Body of pancreas (tissue), 4 donors: ENCODE results near the gene KIAA1671.

Experiments used
- CTCF ChIP-seq, 7 experiments: fragments of 450-650 bp in 4 of 7; fragments of 200-600 bp in 3 of 7; sonication (generic) in 3 of 7; IDR thresholded peaks; one replicate each; pipeline ENCODE4 v1.5.1; 2016 to 2019; ENCODE audit warnings: antibody characterized with exemption in 7 of 7
- POLR2A ChIP-seq, 3 donors: fragments of 450-650 bp; IDR thresholded peaks; one replicate each; pipeline ENCODE4 v1.6.1; 2016; ENCODE audit warnings: antibody characterized with exemption in 3 of 3, mild to moderate bottlenecking in 2 of 3

GRCh38 chr22:25049770-25050169, 97.3 kb downstream of the KIAA1671 start:
- no peak for TF ChIP-seq CTCF (IDR thresholded peaks at IDR 0.05)
- TF ChIP-seq POLR2A (IDR thresholded peaks at IDR 0.05) = no peak
